HG03159 (cell line): ENCODE data around the gene SDC3.

ENCODE experiments used
- ATAC-seq: cut with Tn5 transposase; IDR thresholded peaks from one replicate; pipeline ENCODE4 v1.9.1; 2021; ENCODE audit warnings: mild to moderate bottlenecking, moderate library complexity; ENCODE audit not compliant: unreplicated experiment

The SDC3 gene

DNA sequence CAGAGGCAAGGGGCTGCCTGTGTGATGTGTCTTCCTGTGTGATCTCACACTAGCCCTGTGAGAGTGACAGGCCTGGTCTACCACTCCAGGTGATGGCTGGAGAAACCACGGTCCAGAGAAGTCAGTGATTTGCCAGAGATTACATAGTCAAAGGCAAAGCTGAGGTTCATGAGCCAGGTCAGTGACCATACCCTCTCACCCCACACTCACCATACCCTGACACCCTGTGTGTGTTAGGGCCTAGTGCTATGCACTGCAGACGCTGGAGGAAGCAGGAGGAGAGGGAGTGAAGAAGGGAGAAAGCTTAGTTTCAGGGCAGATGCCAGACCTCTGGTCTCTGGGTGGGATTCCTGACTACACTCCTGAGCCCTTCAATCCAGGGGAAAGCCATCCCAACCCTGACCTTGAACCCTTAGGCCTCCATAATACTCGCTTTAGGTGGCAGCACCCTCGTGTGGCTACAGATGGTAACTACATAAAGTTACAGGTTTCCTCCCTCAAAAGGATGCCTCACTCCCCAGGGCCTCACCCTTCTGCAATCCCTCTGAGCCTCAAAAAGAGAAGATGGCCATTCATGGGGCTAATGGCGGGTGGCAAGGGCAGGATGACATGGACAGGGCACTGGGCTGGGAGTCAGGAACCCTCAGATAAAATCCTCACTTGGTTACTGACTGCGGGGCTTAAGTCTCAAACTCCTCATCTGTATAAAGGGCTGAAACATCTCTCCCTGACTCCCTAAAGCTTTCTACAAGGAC lies 20.8 kb upstream of the SDC3 start:
- ATAC-seq, result no peak

DNA sequence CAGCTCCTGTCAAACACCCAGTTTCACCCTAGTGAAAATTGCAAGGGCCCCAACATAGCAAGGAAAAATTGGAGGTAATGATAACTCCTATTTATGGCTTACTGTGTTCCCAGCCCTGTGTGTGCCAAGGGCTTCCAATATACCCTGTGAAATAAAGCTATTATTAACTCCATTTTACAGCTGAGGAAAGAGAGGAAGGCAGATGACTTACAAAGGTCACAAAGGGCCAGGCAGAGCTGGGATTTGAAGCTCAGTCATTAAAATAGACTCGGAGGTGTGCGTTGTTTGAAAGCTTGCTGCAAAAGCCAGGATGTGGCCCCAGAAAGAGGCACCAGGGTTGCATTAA lies 20.2 kb upstream of the SDC3 start:
- ATAC-seq, result no peak

DNA sequence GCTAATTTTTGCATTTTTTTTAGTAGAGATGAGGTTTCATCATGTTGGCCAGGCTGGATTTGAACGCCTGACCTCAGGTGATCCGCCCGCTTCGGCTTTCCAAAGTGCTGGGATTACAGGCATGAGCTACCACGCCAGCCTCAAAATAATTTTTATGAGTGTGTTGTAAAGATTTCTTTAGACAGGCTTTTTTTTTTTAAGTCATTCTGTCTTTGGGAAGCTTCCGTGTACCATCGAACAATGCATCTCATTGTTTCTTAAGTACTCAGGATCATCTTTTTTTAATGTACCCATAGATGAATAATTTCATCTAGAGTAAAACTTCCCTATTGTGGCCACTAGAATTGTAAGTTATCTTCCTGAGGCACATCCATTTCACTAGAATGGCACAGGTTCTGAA lies 19.6 kb upstream of the SDC3 start:
- no peak for ATAC-seq

DNA sequence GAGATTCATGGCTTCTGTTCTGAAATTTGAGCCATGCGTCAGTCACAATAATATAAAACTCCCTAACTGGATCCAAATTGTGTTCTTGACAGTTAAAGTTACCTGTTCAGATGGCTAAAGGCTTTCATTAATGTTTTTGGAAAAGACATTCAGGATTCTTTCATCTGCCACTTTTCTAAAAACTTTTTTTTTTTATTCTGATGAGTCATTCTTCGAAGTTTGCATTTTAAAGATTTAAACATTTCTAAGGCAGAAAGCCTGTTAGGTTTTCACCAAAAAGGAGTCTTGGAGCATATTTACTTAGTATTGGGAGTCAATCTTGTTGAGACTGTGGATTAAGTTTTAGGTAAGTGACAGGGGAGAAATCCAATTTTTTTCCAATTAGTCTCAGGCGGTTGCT lies 18.9 kb upstream of the SDC3 start:
- no peak for ATAC-seq

DNA sequence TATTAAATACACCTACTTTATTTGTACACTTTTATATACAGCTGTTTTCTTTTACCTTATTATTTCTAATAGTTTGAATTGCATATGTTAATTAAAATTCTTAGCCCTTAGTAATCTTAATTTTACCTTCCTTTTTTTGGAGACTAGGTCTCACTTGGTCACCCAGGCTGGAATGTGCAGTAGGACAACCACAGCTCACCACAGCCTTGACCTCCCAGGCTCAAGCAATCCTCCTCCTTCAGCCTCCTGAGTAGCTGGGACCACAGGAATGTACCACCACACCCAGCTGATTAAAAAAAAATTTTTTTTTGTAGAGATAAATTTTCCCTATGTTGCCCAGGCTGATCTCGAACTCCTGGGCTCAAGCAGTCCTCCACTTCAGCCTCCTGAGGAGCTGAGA lies 15.0 kb upstream of the SDC3 start:
- ATAC-seq, result no peak

DNA sequence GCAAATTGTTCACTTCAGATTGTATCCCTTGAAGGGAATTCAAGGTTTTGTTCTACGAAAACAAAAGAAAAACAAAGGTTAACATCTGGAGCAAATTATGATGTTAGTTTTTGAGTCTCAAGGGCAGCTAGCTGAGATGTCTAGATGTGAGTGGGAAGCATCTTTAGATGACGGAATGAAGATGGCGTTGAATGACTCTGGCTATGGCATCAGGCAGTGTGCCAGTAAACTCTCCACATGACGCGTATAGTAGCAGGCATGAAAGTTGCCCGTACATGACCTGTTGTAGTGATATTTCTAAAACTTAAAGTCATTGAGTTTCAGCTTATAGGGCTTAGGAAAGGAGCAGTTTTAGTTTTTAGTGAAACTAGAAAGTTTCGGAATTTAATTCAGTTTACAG lies 12.3 kb upstream of the SDC3 start:
- ATAC-seq, result no peak

DNA sequence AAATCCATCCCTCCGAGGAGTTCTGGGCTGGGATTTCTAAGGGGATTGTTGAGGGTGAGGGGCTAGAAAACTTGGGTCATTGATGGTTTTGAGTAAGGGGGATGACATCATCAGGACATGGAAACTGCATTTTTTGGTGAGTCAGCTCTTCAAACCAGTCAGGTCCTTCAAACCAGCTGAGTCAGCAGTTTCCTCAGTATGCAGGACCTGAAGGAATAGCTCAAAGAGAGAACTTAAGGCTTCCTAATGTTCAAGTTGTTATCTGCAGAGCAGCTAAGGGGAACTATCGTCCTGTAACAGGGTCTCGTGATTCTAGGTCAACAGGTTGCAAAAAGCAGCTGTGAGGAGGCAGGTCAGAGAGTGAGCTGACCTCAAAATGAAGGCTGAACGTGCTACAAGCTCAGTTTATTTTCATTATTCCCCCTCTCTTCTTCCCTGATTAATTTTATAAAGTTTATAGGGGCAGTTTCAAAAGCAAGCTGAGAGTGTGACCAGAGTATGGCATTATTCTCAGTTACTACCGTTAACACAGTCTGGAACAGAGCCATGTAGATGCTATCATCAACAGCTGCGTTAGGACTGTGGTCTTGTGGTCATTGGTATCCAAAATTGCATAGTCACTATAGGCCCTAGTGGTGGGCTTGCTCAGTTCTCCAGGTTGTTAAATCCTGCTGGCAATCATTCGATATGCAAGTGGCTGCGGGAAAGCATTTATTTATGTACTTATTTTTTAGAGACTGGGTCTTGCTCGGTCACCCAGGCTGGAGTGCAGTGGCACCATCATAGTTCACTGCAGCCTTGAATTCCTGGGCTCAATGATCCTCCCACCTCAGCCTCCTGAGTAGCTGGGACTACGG lies 10.7 kb upstream of the SDC3 start:
- ATAC-seq, result no peak

DNA sequence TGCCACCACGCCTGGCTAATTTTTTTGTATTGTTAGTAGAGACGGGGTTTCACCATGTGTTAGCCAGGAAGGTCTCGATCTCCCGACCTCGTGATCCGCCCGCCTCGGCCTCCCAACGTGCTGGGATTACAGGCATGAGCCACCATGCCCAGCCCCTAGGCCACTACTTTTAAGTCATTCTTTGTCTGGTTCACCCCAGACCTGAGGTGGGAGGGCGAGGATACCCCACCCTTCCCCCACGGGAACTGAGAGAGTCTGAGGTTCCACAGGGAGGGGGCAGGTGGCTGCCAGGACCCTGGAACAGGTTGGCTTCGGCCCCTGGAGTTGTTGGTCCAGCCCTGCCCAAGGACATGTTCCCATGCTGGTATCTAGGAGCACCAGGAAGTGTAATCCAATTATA lies 7.7 kb upstream of the SDC3 start:
- no peak for ATAC-seq

DNA sequence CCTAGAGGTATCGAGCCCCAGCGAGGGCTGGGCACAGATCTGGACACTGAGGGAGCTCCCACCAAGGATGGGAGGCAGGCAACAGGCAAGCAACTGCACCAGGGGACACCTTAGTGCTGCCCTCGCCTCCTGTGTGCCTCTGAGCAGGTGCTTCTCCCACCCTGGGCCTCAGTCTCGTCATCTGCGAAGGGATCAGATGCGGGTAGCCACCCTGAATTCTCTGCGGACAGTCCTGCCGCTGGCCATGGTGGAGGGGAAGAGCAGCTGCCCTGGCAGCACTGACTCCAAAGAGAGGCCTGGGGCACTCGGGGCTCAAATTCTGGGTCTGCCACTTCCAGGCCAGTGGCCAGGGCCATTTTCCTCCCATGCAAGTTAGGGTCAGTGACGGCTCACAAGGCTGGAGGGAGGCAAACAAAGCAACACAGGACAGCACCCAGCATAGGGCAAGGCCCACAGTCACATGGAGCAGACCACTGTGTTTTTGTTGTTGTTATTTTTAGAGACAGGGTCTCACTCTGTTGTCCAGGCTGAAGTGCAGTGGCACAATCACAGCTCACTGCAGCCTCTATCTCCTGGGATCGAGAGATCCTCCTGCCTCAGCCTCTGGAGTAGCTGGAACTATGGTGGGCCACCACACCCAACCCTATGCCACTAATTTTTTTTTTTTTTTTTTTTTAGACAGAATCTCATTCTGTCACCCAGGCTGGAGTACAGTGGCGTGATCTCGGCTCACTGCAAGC lies 7.1 kb upstream of the SDC3 start:
- ATAC-seq, result no peak

DNA sequence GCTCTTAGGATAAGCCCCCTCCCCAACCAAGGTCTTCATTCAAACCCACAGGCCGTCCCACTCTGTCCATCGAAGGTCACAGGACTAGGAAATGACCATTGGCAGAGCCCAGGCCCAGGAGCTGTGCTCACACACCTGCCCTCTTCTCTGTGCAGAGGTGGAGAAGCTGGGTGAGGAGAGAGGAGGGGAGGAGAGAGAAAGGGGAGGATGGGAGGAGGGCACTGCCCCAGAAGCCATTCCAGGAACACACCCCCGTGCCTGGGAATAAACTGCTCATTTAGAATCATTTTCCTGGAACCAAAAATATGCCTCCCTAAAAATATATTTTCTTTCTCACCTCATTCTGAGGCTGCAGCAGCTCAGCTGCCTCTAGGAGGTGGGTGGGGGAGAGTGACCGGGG lies 6.4 kb upstream of the SDC3 start:
- ATAC-seq, result no peak

DNA sequence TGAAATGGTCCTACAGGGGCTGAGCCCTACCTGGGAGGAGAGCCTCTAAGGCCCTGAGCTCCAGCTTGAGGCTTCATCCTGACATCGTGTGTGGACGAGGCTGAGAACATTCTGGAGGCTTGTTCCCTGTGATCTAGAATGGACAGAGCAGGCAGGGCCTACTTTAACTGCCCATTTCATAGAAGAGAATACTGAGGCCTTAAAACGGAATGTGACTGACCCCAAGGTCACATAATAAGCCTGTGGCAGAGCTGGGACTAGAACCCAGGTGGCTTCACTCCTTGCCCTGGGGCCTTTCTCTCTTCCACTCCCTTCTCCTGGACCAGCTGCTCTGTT lies 6.0 kb upstream of the SDC3 start:
- ATAC-seq, result no peak

DNA sequence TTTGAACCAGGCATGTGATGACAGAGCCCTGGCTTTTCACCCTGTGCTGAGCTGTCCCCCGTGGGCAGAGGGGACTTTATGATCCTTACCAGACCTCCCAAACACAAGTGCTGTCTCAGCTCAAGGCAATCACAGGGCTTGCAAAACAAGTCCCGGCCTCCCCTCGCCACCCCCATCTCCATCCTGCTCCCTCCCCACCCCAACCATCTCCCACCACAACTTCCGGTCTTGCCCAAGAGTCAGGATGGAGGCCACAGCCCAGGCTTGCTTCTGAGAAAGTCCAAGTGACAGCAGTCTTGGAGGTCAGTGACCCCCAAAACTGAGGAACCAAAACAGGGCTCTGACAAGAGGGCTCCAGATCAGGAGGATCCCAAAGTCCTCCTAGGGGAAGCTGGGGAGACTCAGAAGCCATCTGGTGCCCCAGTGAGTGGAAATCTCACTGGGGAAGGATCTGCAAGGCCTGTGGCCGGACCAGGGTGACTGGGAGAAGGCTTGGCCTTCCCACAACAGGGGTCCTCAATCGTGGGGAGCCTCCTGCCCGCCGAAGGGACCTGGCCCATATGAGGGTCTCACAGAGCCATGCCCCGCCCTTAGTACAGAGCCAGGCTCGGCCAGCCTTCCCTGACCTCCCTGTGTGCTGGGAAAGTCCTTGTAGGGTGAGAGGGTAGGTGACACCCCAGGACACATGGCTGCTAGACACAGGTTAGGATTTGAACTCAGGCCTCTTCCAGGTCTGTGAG lies 4.5 kb upstream of the SDC3 start:
- no peak for ATAC-seq

DNA sequence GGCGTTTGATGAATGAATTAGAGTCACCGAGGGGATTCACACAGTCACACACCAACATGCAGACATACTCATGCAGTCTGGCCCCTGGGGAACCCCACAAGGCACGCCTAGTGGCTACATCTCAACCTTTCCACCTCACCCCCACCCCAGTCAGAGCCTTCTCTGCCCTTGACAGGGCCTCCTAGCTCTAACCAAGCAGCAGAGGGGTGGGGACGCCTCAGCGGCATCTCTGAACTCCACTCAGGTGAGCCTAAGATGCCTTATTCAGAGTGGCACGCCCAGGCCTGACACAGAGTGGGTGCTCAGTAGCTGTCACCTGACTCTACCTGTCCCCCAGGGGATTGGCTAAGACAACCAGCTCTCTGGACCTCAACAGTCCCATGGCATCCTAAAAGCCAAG lies 3.7 kb upstream of the SDC3 start:
- ATAC-seq, result no peak

DNA sequence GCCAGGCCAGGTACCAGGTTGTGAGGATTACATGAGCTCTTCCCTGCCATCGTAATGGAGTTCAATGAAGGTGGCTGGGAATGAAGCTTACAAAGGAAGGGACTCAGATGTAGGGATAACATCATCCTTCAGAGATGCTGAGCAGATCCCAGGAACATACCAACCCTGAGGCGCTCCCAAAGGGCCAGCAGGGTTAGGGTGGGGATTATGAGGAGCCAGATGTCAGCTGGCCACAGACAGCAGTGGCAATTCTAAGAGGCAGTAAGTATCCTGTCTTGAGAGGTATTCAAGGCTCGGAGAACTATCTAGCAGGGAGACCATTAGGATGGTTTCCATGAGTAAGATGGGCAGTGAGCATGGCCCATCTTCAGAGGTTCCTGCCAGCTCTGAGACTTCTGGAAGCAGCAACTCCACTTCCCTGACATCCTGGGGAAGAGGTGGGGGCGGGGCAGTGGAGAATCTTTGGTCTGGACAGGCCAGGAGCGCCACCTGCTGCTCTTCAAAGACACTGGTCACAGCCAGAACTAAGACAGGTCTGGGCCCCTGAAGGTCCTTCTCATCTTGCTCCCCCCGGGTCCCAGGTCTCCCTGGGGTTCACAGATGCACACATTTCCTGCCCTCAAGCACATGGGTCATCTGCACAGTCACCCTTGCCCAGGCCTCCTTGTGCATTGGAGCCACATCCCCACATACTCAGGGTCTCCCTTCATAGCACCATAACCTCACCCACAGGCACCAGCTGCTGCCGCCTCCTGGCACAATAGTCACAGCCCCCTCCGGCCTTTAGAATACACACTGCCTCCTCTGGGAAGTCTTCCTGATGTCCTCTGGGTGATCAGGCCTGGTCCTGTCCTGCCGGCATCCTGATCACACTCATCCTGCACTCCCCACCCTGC lies 2.7 kb upstream of the SDC3 start:
- no peak for ATAC-seq

DNA sequence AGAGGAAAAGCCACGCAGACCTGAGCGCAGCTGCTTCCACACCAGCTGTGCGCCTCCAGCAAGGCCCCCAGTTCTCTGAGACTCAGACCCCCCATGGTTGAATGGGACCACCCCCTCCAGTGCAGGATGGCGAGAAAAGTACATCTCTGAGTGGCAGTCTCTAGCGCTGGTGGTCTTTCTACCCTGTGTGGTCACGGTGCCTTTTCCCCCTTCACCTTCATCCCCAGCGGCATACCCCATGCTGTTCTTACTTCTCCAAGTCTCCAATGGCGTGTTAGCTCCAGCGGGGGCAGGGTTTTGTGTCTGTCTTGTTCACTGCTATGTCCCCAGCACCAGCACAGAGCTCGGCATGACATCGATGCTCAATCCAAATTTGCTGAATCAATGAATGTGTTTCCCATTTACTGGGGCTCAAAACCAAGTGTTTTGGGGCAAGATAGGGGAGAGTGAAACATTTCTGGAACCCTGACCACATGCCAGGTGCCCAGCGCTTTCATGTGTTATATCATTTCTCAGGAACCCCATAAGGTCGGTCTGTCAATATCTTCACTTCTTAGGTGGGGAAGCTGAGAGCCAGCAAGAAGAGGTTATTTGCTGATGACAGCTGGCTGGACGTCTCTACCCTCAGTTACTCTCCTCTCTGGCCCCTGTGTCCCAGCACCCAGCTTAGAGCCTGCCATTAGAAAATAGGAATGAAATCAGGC lies 959 bp upstream of the SDC3 start:
- ATAC-seq, result no peak

DNA sequence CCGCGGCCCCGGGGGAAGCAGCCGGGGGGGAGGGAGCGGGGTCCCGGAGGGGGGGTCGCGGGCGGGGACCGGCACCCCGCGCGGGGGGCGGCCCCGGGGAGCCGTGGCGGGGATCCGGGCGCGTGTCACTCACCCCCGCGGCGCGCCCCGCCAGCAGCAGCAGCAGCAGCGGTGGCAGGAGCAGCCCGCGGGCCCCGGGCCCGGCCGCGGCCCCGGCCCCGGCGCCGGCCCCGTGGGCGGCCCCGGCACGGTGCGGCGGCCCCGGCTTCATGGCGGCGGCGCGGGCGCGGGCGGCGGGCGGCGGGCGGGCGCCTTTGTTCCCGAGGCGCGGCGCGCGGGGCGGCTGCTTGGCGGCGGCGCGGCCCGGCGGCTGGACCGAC lies 252 bp downstream of the SDC3 start:
- ATAC-seq, result no peak

DNA sequence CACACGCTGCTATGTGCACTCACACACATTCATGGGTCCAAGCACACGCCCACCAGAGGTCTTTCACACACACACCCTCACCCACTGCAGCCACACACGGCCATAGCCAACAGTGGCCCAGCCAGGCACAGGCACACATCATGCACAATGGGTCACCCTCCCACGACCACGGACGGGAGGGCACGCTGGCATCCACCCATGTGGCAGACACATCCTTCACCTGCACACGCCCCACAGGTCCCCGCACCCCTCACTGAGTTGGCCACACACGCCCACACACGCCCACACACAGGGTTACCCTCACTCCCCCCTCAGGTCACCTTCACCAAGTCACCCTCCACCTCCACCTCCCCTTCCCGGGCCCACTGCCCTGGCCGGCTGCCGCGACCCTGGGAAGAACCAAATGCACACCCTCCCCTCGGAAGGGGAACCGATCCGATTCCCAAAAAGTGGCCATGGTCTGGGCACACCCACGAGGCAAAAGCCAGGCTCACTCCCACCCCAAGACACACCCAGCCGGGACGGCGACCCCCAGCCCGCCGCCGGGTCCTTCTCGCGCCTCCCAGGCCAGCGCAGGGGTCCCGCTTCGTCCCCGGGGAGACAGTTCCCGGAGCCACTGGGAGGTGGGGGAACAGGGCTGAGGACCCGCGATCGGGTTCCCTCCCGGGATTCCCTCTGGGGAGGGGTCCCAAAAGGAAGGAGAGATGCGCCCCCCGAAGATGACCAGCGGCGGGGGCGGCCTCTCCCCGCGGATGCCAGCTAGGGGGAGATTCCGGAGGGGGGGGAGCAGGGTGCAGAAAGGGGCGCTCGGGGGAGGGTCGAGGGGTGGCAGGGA lies 860 bp downstream of the SDC3 start:
- no peak for ATAC-seq

DNA sequence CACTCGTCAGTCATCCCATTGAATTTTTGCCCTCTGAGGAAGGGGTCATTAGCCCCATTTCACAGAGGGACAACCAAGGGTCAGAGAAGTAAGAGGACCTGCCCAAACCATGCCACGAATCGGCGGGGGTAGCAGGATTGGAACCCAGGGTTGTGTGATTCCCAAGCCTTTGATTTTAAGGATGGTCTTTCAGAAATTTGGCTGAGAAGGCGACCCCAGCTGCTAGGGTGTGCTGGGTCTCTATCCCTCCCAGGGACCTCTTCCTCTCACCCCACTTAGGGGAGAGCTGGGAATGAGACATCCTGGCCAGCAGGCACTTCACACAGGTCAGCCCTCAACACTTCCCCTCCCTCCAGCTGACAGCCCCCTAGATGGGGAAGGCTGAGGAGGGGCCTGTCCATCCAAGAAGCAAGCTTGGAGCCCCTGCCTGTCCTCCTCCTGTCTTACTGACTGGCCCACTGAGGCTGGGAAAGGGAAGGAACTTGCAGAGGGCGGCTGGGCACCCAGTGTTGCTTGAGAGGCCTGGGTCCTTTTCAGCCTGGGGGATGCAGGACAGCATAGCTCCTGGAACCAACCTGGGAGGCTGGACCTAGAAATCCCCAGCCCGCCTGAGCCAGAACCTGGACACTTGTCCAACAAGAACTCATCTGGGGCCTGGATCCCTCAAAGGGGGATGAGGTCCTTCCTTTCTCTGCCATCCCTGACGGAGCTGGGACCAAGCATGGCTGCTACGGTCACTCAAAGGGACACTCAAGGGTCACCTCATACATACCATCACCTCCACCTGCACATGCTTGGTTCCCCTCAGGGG lies 1.7 kb downstream of the SDC3 start:
- no peak for ATAC-seq
